ENCODE measurements around the gene EEF1B2. TPM values are rescaled to one million over a fixed set of nuclear protein-coding genes. Genes with fewer than 3 reads are reported as not detected.
"Not testable (repeated sequence)": the region's sequence is repeated elsewhere in the genome, so short reads cannot be mapped to it uniquely, and the experiment has no call there.

EEF1B2 gene
- total RNA-seq = 408 TPM
- long read RNA-seq, transcript EEF1B2-203 (6 exons, 1,098 nt) = major isoform, 154 of 180 reads
- long read RNA-seq, transcript EEF1B2-201 (7 exons, 844 nt) = minor isoform, 9 of 180 reads
- long read RNA-seq, partial matches to known transcripts = 5 of 180 reads
- long read RNA-seq, other reads (novel, unspliced or antisense) = 5 of 180 reads

- ATAC-seq (peak; percentile 98), DNase-seq (peak; percentile 98)
- Histone ChIP-seq H3K27me3 (ENCODE audit: low read depth) (no peaks in the 10 kb centered on the region), H3K9me3 (no peaks in the 10 kb centered on the region), H3K36me3 (peaks cover 40% of the 10 kb centered on the region), H3K4me3 (peak within 1 kb of the TSS; percentile 87), H3K27ac (peak within 1 kb of the TSS; percentile 90), H3K4me1 (peaks cover 33% of the 10 kb centered on the region)
- intact Hi-C loops (cut with DNase I) = no loop called here
- no peak for TF ChIP-seq CTCF (IDR thresholded peaks at IDR 0.05)
Measured at GRCh38 chr2:206159346-206160124, at the start of gene EEF1B2, which contains the start of gene NDUFS1. EEF1B2 (plus strand) TSS chr2:206159895; CDS start chr2:206159980, 85 bp downstream. NDUFS1 (minus strand) TSS chr2:206159444; CDS start chr2:206153678, 5,766 bp downstream.

GRCh38 chr2:206112108-206112507 is 47.6 kb upstream of the EEF1B2 start:
- TF ChIP-seq CTCF (IDR thresholded peaks at IDR 0.05) = no peak
- Histone ChIP-seq H3K27me3 (ENCODE audit: low read depth) (no peaks in the 10 kb centered on the region), H3K4me1 (no peaks in the 10 kb centered on the region), H3K9me3 (no peaks in the 10 kb centered on the region), H3K4me3 (no peak overlapping the region), H3K27ac (no peak overlapping the region), H3K36me3 (peaks cover 9% of the 10 kb centered on the region)
- no peak for DNase-seq
- no peak for ATAC-seq
- intact Hi-C loops (cut with DNase I) = no loop called here

- peaks cover 13% of the 10 kb centered on the region for H3K36me3 ChIP-seq
- ATAC-seq = no peak
Measured at GRCh38 chr2:206112846-206113547, 46.7 kb upstream of the EEF1B2 start.

GRCh38 chr2:206115026-206115578 is 44.6 kb upstream of the EEF1B2 start:
- Histone ChIP-seq H3K27me3 (ENCODE audit: low read depth) (no peaks in the 10 kb centered on the region), H3K4me1 (no peaks in the 10 kb centered on the region), H3K27ac (no peak overlapping the region), H3K9me3 (no peaks in the 10 kb centered on the region), H3K4me3 (no peak overlapping the region), H3K36me3 (peaks cover 18% of the 10 kb centered on the region)
- TF ChIP-seq CTCF (IDR thresholded peaks at IDR 0.05) = no peak
- DNase-seq (no peak), ATAC-seq (no peak)
- intact Hi-C loops (cut with DNase I) = no loop called here

More at GRCh38 chr2:206112846-206113547, 46.7 kb upstream of the EEF1B2 start:
- TF ChIP-seq CTCF (IDR thresholded peaks at IDR 0.05) = no peak
- Histone ChIP-seq H3K4me1 (no peaks in the 10 kb centered on the region), H3K27ac (no peak overlapping the region), H3K27me3 (ENCODE audit: low read depth) (no peaks in the 10 kb centered on the region), H3K9me3 (no peaks in the 10 kb centered on the region), H3K4me3 (no peak overlapping the region)
- DNase-seq = no peak
- intact Hi-C loops (cut with DNase I) = no loop called here

- no peak overlapping the region for H3K27ac ChIP-seq
- peak in 1 of 2 donors; percentile 15 for ATAC-seq
- no peaks in the 10 kb centered on the region for H3K4me1 ChIP-seq
- peaks cover 2% of the 10 kb centered on the region for H3K9me3 ChIP-seq
- peaks cover 30% of the 10 kb centered on the region for H3K36me3 ChIP-seq
- TF ChIP-seq CTCF (IDR thresholded peaks at IDR 0.05) = no peak
- no peak for DNase-seq
- H3K27me3 ChIP-seq (ENCODE audit: low read depth) = no peaks in the 10 kb centered on the region
- intact Hi-C loops (cut with DNase I) = no loop called here
- no peak overlapping the region for H3K4me3 ChIP-seq
Measured at GRCh38 chr2:206116278-206116677, 43.4 kb upstream of the EEF1B2 start.

- H3K4me3 ChIP-seq; H3K9me3 ChIP-seq; ATAC-seq; H3K27ac ChIP-seq; DNase-seq; H3K27me3 ChIP-seq (ENCODE audit: low read depth); intact Hi-C loops (cut with DNase I); H3K4me1 ChIP-seq: not testable (repeated sequence)
- peaks cover 79% of the 10 kb centered on the region for H3K36me3 ChIP-seq
Measured at GRCh38 chr2:206122569-206122968, 37.1 kb upstream of the EEF1B2 start.
